Glutamatergic neuron (in vitro differentiated cells): ENCODE measurements around the gene C5AR2. TPM values are rescaled to one million over a fixed set of nuclear protein-coding genes. Genes with fewer than 3 reads are reported as not detected.

Experiments
- DNase-seq: peaks from one replicate; pipeline ENCODE4 v3.0.0; 2022
- H3K27ac Mint-ChIP-seq: one replicate; pipeline ENCODE4 v1.8.0; 2020; ENCODE audit warnings: mild to moderate bottlenecking, mixed read lengths, inconsistent platforms; ENCODE audit not compliant: unreplicated experiment
- H3K27me3 Mint-ChIP-seq: one replicate; pipeline ENCODE4 v1.8.0; 2020; ENCODE audit warnings: mild to moderate bottlenecking, moderate library complexity, mixed read lengths, inconsistent platforms; ENCODE audit not compliant: unreplicated experiment
- H3K36me3 Mint-ChIP-seq: one replicate; pipeline ENCODE4 v1.8.0; 2020; ENCODE audit warnings: mild to moderate bottlenecking, mixed read lengths, inconsistent platforms; ENCODE audit not compliant: unreplicated experiment
- H3K4me1 Mint-ChIP-seq: one replicate; pipeline ENCODE4 v1.8.0; 2020; ENCODE audit warnings: mild to moderate bottlenecking, low read depth, mixed read lengths, inconsistent platforms; ENCODE audit not compliant: unreplicated experiment
- H3K4me3 Mint-ChIP-seq: one replicate; pipeline ENCODE4 v1.8.0; 2020; ENCODE audit warnings: mild to moderate bottlenecking, mixed read lengths, inconsistent platforms; ENCODE audit not compliant: unreplicated experiment
- H3K9me3 Mint-ChIP-seq: one replicate; pipeline ENCODE4 v1.8.0; 2020; ENCODE audit warnings: mild to moderate bottlenecking, moderate library complexity, mixed read lengths, inconsistent platforms; ENCODE audit not compliant: unreplicated experiment
- total RNA-seq: library from RNA; stranded (reverse); fragmentation: NEBNext Ultra II Directional; extraction: Animal tissue kit (Norgen Biotek cat#: 25700); gene quantifications from one replicate; pipeline ENCODE4 v1.2.1, GENCODE V29; 2021; ENCODE audit not compliant: unreplicated experiment
- TF ChIP-seq, protein P1 (sequence below): fragments of 200-600 bp; sonication (generic); IDR thresholded peaks from one replicate; pipeline ENCODE4 v1.5.0; 2021; ENCODE audit not compliant: partially characterized antibody, unreplicated experiment

Gene C5AR2
- total RNA-seq, 1 donor from 2014 or later: not detected

GRCh38 chr19:47373246-47374240, 41.6 kb downstream of the C5AR2 start:
- H3K4me3 Mint-ChIP-seq: no peak overlapping the region
- peaks cover 5% of the 10 kb centered on the region for H3K36me3 Mint-ChIP-seq
- H3K9me3 Mint-ChIP-seq: peaks cover 4% of the 10 kb centered on the region
- peaks cover 16% of the 10 kb centered on the region for H3K27me3 Mint-ChIP-seq
- DNase-seq: no peak
- peaks cover 17% of the 10 kb centered on the region for H3K4me1 Mint-ChIP-seq
- no peak overlapping the region for H3K27ac Mint-ChIP-seq
- TF ChIP-seq, protein P1, sequence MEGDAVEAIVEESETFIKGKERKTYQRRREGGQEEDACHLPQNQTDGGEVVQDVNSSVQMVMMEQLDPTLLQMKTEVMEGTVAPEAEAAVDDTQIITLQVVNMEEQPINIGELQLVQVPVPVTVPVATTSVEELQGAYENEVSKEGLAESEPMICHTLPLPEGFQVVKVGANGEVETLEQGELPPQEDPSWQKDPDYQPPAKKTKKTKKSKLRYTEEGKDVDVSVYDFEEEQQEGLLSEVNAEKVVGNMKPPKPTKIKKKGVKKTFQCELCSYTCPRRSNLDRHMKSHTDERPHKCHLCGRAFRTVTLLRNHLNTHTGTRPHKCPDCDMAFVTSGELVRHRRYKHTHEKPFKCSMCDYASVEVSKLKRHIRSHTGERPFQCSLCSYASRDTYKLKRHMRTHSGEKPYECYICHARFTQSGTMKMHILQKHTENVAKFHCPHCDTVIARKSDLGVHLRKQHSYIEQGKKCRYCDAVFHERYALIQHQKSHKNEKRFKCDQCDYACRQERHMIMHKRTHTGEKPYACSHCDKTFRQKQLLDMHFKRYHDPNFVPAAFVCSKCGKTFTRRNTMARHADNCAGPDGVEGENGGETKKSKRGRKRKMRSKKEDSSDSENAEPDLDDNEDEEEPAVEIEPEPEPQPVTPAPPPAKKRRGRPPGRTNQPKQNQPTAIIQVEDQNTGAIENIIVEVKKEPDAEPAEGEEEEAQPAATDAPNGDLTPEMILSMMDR: no peak

DNA sequence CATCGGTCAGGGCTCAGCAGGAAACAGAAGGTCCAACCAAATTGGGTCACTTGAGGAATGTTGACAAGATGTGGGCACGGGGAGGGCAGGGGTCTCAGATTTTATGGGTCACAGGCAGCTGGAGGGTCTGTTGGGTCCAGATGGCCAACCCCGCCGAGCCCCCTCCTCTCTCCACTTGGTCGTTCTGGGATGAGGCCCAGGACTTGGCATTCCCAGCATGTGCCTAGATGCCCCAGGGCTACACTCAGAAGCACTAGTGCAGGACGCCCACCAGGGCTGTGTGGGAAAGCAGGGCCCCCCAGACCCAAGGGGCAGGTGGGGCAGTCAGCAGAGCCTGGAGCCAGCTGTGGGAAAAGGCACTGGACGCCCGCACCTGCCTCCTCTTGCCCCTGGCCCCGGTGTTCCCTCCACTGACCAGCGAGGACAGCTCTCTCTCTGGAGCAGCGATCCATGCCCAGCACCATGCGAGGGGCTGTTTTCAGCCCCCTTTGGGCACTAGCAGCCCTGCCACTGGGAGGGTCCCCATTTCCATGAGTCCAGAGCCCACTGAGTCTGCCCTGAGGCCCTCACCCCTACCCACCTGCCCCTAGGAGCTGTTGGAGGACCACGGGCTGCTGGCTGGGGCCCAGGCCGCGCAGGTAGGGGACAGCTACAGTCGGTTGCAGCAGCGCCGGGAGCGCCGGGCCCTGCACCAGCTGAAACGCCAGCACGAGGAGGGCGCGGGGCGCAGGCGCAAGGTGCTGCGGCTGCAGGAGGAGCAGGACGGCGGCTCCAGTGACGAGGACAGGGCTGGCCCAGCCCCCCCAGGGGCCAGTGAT, 43.1 kb downstream of the C5AR2 start:
- H3K4me1 Mint-ChIP-seq: peaks cover 9% of the 10 kb centered on the region
- H3K27ac Mint-ChIP-seq: no peak overlapping the region
- H3K4me3 Mint-ChIP-seq: no peak overlapping the region
- peaks cover 6% of the 10 kb centered on the region for H3K9me3 Mint-ChIP-seq
- H3K27me3 Mint-ChIP-seq: peaks cover 15% of the 10 kb centered on the region
- DNase-seq: no peak
- TF ChIP-seq, protein P1: no peak
- H3K36me3 Mint-ChIP-seq: no peaks in the 10 kb centered on the region

GRCh38 chr19:47375694-47376588, 44.0 kb downstream of the C5AR2 start:
- DNase-seq: no peak
- Mint-ChIP-seq H3K9me3 (peaks cover 6% of the 10 kb centered on the region), H3K36me3 (no peaks in the 10 kb centered on the region), H3K4me3 (no peak overlapping the region), H3K4me1 (peaks cover 6% of the 10 kb centered on the region), H3K27ac (peak overlapping the region; percentile 28), H3K27me3 (peaks cover 13% of the 10 kb centered on the region)
- TF ChIP-seq, protein P1: no peak

DNA sequence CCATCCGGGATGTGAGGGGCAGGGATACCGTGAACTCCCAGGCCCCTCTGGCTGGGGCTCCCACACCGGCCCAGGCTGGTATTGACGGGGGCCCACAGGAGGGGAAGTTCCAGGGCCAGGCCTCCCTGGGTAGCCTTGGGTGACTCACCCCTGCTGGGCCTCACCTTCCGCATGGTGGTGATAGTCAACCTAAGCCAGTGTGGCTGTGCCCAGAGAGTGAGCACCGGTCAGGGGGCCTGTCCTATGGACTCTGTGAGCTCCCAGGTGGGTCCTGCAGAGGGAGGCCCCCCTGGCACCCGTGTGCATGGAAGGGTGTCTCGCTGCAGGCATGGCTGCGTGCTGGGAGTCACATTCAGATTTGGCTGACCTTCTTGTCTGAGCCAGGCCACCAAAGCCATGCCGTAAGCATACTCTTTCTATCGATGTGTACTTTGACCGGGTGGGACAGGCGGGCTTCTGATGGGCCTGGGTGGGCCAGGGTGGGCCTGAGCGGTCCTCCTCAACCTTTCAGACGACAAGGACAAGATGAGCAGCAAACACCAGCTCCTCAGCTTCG, 44.7 kb downstream of the C5AR2 start:
- Mint-ChIP-seq H3K27ac (no peak overlapping the region), H3K27me3 (peaks cover 13% of the 10 kb centered on the region), H3K36me3 (peaks cover 4% of the 10 kb centered on the region), H3K9me3 (peaks cover 7% of the 10 kb centered on the region), H3K4me3 (no peak overlapping the region), H3K4me1 (peaks cover 10% of the 10 kb centered on the region)
- TF ChIP-seq, protein P1: no peak
- no peak for DNase-seq
